ENCODE results near the gene NPIPA7.
"Not testable (repeated sequence)": the region's sequence is repeated elsewhere in the genome, so short reads cannot be mapped to it uniquely, and the experiment has no call there.

NPIPA7 gene

DNA sequence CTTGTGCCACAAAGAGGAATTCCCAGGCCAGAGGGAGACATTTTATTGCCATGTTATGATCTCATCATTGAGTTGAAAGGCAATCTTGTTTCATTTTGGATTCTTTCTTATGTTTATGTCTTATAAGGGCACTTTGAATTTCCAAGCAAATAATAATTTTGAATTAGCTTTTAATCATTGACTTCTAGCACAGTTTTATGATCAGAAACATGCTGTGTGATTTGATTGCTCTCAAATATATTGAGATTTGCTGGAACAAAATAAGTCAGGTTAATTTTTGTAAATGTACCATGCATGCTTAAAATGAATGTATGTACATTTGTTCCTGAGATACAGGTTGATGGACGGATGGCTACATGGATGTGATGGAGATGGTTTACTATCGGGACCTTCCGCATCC lies at the start of gene NPIPA7:
Gene NPIPA7, plus strand, starts transcription at position 301 of the 400 bp plus-strand sequence. CDS start 105 bp downstream, outside the sequence.
- not testable (repeated sequence) for DNase-seq (ENCODE audit: low read depth, low spot score)

DNA sequence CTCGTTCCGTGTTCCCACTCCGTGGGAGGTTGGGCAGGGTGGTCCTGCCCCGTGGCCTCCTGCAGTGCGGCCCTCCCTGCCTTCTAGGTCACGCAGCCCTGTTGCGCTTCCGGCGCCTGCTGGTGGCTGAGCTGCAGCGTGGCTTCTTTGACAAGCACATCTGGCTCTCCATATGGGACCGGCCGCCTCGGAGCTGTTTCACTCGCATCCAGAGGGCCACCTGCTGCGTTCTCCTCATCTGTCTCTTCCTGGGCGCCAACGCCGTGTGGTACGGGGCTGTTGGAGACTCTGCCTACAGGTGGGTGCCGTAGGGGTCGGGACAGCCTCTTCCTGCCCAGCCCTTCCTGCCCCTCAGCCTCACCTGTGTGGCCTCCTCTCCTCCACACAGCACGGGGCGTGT lies 47.5 kb upstream of the NPIPA7 start:
- not testable (repeated sequence) for DNase-seq (ENCODE audit: low read depth, low spot score)

DNA sequence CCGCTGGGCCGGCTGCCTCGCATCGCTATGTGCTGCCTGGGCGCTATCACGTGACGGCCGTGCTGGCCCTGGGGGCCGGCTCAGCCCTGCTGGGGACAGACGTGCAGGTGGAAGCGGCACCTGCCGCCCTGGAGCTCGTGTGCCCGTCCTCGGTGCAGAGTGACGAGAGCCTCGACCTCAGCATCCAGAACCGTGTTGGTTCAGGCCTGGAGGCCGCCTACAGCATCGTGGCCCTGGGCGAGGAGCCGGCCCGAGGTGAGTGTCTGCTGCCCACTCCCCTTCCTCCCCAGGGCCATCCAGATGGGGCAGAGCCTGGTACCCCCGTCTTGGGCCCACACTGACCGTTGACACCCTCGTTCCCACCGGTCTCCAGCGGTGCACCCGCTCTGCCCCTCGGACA lies 21.4 kb upstream of the NPIPA7 start:
- DNase-seq (ENCODE audit: low read depth, low spot score) = not testable (repeated sequence)

DNA sequence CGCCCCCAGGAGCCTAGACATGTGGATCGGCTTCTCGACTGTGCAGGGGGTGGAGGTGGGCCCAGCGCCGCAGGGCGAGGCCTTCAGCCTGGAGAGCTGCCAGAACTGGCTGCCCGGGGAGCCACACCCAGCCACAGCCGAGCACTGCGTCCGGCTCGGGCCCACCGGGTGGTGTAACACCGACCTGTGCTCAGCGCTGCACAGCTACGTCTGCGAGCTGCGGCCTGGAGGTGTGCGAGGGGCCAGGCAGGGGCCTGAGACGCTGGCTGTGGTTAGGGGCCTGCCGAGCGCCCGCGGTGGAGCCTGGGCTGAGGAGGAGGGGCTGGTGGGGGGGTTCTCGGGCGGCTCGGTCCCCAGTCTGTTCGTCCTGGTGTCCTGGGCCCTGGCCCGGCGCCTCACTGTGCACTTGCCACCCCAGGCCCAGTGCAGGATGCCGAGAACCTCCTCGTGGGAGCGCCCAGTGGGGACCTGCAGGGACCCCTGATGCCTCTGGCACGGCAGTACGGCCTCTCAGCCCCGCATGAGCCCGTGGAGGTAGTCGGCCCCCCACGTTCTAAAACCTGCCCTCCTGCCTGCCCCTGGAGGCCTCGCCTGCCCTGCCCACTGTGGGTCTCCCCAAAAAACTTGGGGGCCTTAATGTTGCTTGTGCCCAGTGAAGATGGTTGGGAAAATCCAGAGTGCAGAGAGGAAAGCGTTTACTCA lies 20.2 kb upstream of the NPIPA7 start:
- DNase-seq (ENCODE audit: low read depth, low spot score) = not testable (repeated sequence)

DNA sequence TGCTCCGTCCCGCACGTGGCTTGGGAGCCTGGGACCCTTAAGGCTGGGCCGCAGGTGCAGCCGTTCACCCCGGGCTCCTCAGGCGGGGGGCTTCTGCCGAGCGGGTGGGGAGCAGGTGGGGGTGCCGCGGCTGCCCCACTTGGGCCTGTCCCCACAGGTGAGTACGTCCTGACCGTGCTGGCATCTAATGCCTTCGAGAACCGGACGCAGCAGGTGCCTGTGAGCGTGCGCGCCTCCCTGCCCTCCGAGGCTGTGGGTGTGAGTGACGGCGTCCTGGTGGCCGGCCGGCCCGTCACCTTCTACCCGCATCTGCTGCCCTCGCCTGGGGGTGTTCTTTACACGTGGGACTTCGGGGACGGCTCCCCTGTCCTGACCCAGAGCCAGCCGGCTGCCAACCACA lies 15.3 kb upstream of the NPIPA7 start:
- DNase-seq (ENCODE audit: low read depth, low spot score) = not testable (repeated sequence)

DNA sequence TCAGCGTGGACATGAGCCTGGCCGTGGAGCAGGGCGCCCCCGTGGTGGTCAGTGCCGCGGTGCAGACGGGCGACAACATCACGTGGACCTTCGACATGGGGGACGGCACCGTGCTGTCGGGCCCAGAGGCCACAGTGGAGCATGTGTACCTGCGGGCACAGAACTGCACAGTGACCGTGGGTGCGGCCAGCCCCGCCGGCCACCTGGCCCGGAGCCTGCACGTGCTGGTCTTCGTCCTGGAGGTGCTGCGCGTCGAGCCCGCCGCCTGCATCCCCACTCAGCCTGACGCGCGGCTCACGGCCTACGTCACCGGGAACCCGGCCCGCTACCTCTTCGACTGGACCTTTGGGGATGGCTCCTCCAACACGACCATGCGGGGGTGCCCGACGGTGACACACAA lies 14.8 kb upstream of the NPIPA7 start:
- not testable (repeated sequence) for DNase-seq (ENCODE audit: low read depth, low spot score)

DNA sequence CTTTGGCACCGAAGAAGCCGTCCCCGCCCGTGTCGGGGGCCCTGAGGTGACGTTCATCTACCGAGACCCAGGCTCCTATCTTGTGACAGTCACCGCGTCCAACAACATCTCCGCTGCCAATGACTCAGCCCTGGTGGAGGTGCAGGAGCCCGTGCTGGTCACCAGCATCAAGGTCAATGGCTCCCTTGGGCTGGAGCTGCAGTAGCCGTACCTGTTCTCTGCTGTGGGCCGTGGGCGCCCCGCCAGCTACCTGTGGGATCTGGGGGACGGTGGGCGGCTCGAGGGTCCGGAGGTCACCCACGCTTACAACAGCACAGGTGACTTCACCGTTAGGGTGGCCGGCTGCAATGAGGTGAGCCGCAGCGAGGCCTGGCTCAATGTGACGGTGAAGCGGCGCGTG lies 14.2 kb upstream of the NPIPA7 start:
- DNase-seq (ENCODE audit: low read depth, low spot score) = not testable (repeated sequence)

DNA sequence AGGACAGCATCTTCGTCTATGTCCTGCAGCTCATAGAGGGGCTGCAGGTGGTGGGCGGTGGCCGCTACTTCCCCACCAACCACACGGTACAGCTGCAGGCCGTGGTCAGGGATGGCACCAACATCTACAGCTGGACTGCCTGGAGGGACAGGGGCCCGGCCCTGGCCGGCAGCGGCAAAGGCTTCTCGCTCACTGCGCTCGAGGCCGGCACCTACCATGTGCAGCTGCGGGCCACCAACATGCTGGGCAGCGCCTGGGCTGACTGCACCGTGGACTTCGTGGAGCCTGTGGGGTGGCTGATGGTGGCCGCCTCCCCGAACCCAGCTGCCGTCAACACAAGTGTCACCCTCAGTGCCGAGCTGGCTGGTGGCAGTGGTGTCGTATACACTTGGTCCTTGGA lies 13.6 kb upstream of the NPIPA7 start:
- DNase-seq (ENCODE audit: low read depth, low spot score) = not testable (repeated sequence)

DNA sequence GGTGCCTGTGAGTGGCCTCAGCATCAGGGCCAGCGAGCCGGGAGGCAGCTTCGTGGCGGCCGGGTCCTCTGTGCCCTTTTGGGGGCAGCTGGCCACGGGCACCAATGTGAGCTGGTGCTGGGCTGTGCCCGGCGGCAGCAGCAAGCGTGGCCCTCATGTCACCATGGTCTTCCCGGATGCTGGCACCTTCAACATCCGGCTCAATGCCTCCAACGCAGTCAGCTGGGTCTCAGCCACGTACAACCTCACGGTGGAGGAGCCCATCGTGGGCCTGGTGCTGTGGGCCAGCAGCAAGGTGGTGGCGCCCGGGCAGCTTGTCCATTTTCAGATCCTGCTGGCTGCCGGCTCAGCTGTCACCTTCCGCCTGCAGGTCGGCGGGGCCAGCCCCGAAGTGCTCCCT lies 13.1 kb upstream of the NPIPA7 start:
- DNase-seq (ENCODE audit: low read depth, low spot score) = not testable (repeated sequence)

DNA sequence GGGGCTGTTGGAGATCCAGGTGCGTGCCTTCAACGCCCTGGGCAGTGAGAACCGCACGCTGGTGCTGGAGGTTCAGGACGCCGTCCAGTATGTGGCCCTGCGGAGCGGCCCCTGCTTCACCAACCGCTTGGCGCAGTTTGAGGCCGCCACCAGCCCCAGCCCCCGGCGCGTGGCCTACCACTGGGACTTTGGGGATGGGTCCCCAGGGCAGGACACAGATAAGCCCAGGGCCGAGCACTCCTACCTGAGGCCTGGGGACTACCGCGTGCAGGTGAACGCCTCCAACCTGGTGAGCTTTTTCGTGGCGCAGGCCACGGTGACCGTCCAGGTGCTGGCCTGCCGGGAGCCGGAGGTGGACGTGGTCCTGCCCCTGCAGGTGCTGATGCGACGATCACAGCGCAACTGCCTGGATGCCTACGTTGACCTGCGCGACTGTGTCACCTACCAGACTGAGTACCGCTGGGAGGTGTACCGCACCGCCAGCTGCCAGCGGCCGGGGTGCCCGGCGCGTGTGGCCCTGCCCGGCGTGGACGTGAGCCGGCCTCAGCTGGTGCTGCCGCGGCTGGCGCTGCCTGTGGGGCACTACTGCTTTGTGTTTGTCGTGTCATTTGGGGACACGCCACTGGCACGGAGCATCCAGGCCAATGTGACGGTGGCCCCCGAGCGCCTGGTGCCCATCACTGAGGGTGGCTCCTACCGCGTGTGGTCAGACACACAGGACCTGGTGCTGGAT lies 12.2 kb upstream of the NPIPA7 start:
- DNase-seq (ENCODE audit: low read depth, low spot score) = not testable (repeated sequence)

DNA sequence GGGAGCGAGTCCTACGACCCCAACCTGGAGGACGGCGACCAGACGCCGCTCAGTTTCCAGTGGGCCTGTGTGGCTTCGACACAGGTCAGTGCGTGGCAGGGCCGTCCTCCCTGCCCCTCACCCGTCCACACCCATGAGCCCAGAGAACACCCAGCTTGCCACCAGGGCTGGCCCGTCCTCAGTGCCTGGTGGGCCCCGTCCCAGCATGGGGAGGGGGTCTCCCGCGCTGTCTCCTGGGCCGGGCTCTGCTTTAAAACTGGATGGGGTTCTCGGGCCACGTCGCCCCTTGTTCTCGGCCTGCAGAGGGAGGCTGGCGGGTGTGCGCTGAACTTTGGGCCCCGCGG lies 11.7 kb upstream of the NPIPA7 start:
- DNase-seq (ENCODE audit: low read depth, low spot score) = not testable (repeated sequence)

DNA sequence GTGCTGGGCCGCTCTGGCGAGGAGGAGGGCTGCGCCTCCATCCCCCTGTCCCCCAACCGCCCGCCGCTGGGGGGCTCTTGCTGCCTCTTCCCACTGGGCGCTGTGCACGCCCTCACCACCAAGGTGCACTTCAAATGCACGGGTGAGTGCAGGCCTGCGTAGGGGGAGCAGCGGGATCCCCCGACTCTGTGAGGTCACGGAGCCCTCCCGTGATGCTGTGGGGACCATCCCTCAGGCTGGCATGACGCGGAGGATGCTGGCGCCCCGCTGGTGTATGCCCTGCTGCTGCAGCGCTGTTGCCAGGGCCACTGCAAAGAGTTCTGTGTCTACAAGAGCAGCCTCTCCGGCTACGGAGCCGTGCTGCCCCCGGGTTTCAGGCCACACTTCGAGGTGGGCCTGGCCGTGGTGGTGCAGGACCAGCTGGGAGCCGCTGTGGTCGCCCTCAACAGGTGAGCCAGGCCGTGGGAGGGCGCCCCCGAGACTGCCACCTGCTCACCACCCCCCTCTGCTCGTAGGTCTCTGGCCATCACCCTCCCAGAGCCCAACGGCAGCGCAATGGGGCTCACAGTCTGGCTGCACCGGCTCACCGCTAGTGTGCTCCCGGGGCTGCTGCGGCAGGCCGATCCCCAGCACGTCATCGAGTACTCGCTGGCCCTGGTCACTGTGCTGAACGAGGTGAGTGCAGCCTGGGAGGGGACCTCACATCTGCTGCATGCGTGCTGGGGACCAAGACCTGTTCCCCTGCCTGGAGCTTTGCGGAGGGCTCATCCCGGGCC lies 9.7 kb upstream of the NPIPA7 start:
- not testable (repeated sequence) for DNase-seq (ENCODE audit: low read depth, low spot score)

DNA sequence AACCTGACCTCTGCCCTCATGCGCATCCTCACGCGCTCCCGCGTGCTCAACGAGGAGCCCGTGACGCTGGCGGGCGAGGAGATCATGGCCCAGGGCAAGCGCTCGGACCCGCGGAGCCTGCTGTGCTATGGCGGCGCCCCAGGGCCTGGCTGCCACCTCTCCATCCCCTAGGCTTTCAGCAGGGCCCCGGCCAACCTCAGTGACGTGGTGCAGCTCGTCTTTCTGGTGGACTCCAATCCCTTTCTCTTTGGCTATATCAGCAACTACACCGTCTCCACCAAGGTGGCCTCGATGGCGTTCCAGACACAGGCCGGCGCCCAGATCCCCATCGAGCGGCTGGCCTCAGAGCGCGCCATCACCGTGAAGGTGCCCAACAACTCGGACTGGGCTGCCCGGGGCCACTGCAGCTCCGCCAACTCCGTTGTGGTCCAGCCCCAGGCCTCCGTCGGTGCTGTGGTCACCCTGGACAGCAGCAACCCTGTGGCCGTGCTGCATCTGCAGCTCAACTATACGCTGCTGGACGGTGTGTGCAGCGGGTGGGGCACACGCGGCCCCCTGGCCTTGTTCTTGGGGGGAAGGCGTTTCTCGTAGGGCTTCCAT lies 7.7 kb upstream of the NPIPA7 start:
- not testable (repeated sequence) for DNase-seq (ENCODE audit: low read depth, low spot score)

DNA sequence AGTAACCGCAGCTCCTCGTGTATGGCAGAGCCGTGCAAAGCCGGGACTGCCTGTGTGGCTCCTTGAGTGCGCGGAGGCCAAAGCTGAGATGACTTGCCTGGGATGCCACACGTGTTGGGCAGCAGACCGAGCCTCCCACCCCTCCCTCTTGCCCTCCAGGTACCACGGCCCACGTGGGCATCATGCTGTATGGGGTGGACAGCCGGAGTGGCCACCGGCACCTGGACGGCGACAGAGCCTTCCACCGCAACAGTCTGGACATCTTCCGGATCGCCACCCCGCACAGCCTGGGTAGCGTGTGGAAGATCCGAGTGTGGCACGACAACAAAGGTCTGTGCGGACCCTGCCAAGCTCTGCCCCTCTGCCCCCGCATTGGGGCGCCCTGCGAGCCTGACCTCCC lies 4.7 kb upstream of the NPIPA7 start:
- DNase-seq (ENCODE audit: low read depth, low spot score) = not testable (repeated sequence)

DNA sequence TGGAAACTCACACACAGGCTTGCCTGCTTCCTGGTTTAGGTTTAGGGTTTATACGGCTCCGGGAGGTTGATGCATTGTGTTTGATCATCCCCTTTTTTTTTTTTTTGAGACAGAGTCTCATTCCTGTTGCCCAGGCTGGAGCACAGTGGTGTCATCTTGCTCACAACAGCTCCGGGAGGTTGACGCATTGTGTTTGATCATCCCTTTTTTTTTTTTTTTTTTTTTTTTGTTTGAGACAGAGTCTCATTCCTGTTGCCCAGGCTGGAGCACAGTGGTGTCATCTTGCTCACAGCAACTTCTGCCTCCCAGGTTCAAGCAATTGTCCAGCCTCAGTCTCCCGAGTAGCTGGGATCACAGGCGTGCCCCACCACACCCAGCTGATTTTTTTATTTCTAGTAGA lies 20.7 kb downstream of the NPIPA7 start:
- not testable (repeated sequence) for DNase-seq (ENCODE audit: low read depth, low spot score)

DNA sequence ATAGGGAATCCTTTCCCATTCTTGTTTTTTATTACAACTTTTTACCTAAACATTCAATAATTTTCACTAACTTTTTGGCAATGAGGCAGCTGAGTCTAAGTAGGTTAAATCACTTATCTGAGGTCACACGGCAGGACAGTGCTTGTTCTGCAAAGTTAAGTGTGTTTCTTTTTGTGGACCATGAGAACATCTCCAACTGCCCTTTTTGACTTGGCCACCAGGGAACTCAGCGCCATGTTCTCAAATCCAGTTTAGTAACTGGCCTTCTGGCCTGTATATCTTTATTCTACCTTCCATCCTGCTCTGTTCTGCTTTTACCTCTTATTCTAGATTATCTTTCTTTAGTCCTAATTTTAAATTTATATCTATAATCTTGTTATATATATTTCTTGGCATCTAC lies 23.4 kb downstream of the NPIPA7 start:
- not testable (repeated sequence) for DNase-seq (ENCODE audit: low read depth, low spot score)

DNA sequence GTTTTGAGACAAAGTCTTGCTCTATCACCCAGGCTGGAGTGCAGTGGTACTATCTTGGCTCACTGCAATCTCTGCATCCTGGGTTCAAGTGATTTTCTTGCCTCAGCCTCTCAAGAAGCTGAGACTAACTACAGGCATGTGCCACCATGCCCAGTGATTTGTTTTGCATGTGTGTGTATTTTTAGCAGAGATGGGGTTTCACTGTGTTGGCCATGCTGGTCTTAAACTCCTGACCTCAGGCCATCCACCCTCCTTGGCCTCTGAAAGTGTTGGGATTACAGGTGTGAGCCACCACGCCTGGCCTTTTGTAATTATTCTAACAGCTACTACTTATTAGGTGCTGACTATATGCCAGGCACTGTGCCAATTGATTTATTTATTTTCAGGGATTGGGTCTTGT lies 25.3 kb downstream of the NPIPA7 start:
- not testable (repeated sequence) for DNase-seq (ENCODE audit: low read depth, low spot score)

DNA sequence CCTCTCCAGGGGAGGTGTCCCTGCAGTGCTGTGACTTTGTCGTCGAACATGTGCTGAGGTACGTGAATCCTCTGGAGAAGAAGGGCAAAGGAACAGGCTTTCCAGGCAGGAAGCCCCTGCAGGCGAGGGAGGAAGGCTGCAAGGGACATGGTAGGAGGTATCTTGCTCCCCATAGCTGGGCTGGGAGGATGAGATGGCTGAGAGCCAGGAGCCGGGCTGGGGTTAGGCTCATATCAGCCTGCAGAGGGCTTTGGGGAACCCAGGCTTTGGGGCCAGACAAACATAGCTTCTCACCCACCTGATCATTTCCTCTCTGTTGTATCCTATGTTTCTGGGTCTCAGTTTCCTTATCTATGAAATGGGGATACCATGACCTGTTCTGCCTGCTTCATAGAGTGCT lies 26.5 kb downstream of the NPIPA7 start:
- DNase-seq (ENCODE audit: low read depth, low spot score) = not testable (repeated sequence)

DNA sequence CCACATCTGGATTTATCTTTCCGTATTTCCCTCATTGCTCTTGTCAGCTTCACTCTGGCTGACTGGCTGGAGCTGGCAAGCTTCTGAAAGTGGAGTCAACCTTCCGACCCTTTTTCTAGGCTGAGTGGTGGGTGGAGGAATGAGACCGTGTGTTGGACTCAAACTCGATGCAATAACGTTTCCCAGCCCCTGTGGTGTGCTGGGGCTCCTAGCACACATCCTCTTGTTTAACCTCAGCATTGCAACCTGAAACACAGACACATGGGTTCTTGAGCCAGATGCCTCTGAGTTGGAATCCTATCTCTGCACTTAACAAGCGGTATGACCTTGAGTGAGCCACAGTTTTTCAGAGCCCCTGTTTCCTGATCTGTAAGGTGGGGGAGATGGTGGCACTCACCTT lies 29.5 kb downstream of the NPIPA7 start:
- not testable (repeated sequence) for DNase-seq (ENCODE audit: low read depth, low spot score)

DNA sequence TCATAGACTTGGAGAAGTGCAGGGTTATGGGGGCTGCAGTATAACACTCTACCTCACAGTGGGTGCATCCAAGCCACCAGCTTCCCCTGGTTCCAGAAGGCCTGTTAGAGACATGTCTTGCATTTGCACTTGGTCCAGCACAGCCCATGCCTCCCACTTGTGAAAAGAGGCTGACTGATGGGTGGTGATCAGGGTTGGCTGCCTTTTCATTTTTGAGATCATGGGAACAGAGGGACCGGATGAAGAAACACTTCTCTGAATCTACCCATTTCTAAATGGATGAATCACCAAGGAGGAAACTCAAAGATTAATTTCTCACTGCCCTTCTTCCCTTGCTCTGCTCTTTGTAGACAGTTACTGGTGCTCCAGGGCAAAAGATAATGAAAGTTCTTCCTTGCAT lies 34.8 kb downstream of the NPIPA7 start:
- DNase-seq (ENCODE audit: low read depth, low spot score) = not testable (repeated sequence)

DNA sequence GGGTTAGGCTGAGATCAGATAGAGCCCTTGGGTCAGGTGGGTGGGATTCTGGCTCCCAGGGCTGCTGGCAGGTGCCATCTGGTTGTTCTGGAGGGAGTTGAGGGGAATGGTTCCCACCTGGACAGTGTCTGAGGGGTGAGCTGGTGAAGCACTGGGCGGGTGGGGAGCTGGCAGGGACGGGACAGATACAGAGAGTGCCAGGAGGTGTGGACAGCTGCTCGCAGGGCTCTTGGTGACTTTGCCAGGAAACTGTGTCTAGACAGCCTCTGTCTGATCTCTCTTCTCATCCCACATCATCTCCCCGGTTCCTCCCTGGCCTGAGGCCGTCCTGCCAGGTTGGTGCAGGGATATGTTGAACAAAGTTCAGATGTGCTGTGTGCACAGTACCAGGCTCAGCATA lies 38.1 kb downstream of the NPIPA7 start:
- DNase-seq (ENCODE audit: low read depth, low spot score) = not testable (repeated sequence)

Measured in activated naive CD8-positive, alpha-beta T cell treated with anti-CD3 and anti-CD28 coated beads, Interleukin-2, amount 50 U/mL, for 16 hours (primary cell).